Measurements from ENCODE around the gene WTIP.
"Not testable (repeated sequence)": the region's sequence is repeated elsewhere in the genome, so short reads cannot be mapped to it uniquely, and the experiment has no call there.

Gene WTIP

DNA sequence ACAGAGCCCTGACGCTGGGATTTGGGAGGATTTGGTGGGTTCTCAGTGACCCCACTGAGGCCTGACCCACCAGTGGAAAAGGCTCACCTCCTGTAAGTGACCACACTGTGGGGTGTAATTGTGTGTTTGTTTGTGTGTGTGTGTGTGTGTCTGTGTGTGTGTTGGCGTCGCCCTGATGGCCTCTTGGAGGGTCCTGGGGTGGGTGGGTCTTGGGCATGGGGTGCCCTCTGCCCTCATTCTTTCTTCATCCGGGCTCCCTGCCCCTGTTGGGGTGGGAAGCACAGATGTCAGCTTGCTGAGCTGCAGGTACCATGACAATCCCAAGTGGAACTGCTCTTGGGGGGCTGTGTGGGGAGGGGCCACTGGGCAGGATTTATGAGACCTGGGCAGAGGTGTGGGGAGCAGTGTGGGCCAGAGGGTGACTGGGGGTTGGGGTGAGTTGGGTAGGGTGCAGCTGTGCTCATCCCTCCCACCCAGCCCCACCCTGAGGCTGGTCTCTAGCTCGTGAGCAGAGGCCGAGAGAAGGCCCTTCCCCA, 22.8 kb downstream of the WTIP start:
- no peak for DNase-seq (ENCODE audit: low read depth)

DNA sequence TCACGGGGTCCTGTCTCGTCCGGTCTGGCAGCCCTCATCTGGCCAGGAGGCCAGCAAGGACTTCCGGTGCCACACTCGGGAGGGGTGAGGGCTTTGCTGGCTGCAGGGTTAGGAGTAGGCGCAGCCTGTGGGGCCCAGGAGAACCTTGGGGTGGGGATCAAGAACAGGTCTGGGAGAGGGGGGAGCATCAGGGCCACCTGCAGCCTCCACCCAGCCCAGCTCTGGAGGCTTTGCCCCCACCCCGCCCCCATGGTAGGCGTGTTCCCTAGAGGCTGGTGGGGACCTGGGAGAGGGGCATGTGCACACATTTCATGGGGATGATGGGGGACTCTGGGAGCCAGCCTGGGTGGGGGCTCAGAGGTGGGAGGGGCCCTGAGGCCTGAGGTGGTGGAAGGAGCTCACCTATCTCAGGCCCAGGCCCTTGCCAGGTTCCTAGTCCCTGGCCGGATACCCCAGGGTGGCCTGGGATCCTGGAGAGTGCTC, 23.3 kb downstream of the WTIP start:
- DNase-seq (ENCODE audit: low read depth): no peak

DNA sequence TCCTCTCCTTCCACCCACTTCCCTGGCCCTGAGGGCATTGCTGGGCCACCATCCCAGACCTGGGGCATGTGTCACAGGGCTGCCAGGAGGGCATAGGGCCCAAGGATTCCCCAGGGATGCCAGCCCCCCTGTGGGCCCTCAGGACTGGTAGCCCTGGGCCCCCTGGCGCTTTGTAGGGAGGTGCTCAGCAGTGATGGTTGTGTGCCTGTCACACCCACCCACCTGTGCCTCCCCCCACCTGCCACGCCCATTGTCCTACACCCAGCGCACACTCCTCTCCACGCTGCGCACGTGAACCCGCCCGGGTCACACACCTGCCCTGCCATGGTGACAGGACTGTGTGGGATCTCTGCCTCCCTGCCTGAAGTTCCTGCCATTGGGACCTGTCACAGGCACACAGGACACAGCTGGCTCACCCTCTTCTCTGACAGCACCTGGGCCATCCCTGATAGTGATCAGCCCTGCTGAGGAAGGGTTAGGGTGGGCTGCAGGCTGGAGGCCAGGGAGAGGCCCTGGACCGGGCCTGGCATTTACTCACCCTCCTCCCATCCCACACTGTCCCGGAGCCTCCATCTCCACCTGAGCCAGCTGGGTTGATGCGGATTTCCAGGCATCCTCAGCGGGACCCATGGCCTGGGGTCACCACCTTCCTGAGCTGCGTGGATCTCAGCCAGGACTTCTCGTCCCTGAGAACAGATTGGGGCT, 23.9 kb downstream of the WTIP start:
- no peak for DNase-seq (ENCODE audit: low read depth)

DNA sequence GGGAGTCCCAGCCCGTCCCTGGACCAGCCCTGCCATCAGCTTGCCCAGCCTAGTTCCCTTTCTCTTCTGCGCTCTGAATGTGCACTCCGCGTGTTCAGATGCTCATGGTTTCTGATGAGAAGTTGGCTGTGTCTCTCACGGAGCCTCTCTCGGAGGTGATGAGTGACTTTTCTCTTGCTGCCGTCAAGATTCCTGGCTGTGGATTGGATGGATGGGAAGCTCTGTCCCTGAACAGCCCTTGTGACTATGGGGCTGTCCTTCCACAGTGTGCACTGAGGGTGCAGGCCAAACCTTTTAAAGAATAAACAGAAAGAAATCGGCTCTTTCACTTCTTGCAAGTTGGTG, 24.4 kb downstream of the WTIP start:
- DNase-seq (ENCODE audit: low read depth): no peak

DNA sequence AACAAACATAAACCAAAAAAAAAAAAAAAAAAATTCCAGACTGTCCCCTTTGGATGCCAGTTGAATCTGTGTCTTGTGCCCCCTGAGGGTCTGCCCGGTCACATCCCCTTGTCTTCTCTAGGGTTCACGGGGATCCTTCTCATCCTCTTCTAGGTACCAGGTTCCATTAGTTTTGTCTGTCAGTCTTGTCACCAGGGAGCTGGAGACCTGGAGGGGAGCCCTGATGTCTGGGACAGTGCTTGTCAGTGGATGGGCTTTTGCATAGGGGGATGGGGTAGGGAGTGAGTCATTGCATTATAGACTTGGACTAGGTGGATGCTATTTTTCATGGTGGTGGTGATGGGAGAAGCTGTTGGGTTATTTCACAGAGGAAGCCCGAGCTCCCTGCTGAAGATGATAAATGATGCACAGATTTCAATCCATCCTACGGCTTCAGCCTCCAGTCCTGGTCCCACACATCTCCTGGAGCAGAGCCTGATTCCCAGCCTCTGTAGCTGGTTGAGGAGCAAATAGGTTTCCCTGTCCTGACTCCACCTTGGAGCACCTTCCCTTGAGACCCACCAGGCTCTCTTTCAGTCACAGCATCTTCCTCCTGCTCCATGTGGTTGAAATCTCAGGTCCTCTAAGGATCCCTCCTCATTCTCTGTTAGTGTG, 26.0 kb downstream of the WTIP start:
- DNase-seq (ENCODE audit: low read depth): no peak

DNA sequence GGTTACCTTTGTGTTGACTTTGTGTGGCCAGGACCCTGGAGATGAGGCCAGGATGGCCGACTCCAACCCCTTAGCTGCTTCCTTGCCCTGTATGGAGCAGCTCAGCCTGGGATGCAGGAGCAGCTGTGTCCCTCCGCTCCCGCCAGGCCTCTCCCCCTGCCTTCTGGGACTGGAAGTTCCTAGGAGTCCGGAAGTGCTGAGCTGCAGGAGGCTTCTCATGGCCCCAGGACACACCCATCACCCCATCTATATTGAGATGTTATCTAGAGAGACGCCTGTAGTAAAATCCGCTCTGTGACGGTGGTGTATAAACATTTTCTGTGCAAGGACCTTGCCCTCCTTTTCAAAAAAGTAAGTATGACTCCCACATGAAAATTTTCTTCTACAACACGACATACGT, 27.0 kb downstream of the WTIP start:
- DNase-seq (ENCODE audit: low read depth): no peak

DNA sequence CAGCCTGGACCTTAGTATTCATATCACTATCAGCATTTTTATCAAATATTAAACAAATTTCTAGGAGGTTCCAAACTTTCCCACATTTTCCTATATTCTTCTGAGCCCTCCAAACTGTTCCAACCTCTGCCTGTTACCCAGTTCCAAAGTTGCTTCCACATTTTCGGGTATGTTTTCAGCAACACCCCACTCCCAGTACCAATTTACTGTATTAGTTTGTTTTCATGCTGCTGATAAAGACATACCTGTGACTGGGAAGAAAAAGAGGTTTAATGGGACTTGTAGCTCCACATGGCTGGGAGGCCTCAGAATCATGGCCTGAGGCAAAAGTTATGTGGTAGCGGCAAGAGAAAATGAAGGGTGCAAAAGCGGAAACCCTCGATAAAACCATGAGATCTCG, 29.3 kb downstream of the WTIP start:
- not testable (repeated sequence) for DNase-seq (ENCODE audit: low read depth)

DNA sequence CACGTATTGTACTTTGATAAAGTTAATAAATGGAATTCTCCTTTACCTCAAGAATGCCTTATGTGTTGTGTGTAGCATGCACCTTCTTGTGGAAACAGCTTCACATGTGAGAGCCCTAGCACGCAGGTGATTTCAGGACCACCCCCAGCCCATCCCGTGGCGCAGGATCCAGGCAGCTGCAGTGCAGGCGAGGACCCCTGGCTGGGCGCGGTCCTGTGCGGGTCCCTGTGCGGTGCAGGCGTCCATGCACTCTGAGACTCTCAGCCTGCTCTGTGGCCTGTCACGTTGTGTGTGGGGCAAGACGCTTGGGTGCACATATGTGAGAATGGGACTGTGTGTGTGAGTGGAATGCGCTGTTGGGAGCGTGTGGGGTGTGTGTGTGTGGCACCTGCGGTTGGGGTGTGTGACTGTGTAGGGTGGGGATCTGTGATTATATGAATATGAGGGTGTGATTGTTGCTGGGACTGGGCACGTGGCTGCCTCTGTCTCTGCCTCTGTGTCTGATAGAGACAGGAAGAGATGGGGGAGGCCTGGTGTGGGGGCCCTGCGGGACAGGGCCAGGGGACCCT, 30.8 kb downstream of the WTIP start:
- no peak for DNase-seq (ENCODE audit: low read depth)

DNA sequence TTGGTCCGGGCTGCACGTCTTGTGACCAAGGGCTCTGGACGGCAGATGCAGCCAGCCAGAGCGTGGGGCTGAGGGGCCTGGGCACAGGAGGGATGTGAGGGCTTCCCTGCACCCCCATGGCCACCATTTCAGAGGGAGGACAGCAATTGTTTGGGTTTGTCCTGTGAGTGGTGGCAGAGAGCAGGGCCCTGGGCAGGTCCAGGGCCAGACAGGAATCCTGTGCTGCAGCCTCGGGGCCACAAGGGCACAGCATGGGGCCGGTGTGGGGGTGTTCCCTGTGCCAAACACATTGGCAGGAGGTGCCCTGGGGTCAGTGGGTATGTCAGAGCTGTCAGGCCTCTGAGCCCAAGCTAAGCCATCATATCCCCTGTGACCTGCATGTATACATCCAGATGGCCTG, 32.2 kb downstream of the WTIP start:
- no peak for DNase-seq (ENCODE audit: low read depth)

DNA sequence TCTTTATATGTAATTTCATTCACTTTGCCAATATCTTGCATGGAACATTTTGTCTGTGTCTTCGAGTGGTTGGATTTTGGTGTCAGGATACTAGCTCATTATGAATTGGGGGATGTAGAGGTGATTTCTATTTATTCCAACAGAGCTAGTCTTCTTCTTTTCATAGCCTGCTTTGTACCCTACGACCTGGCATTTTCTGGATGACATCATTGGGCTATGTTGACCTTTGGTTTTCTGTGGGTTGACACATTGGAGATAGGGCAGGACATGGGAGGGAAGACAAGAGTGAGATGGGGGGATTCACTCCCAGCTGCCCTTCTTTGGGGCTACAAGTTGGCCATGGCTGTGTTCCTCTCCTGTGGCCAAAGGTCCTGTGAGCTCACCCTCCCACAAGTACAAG, 38.0 kb downstream of the WTIP start:
- DNase-seq (ENCODE audit: low read depth): no peak

DNA sequence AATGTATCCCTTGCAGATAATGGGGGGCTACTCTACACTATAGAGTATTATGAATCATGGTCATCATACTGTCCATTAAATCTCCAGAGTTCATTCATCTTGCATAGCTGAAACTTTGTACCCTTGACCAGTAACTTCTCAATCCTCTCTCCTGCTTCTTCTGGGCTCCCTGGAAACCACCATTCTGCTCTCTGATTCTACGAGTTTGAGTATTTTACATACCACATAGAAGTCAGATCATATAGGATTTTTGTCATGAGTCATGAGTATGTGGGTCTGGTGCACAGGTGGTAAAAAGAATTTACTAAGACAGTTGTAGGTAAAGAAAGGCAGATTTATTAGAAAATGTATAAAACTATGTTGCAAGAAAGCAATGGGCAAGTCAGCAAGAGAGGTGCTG, 41.9 kb downstream of the WTIP start:
- no peak for DNase-seq (ENCODE audit: low read depth)

DNA sequence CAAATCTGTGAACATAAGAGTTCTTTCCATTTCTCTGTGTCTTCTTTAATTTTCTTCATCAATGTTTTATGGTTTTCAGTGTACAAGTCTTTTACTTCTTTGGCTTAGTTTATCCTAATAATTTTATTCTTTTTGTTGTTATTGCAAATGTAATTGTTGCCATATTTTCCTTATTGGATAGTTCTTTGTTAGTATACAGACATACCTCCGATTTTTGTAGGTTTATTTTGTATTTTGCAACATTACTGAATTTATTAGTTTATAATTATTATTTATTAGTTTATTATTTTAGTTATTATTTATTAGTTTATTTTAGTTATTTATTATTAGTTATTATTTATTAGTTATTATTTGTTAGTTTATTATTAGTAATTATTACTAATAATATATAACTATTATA, 43.4 kb downstream of the WTIP start:
- DNase-seq (ENCODE audit: low read depth): no peak

DNA sequence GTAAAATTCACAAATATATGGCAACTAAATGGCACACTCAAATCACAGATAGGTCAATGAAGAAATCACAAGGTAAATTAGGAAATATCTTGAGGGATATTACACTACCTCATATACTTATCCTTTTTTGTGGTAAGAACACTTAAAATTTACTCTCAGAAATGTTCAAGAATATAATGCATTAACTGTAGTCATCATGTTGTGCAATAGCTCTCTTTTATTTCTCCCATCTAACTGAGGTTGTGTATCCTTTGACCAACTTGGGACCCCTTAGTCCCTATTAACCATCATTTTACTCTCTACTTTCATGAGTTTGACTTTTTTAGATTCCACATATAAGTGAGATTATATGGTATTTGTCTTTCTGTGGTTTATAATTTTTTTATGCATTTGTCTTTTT, 52.6 kb downstream of the WTIP start:
- no peak for DNase-seq (ENCODE audit: low read depth)

DNA sequence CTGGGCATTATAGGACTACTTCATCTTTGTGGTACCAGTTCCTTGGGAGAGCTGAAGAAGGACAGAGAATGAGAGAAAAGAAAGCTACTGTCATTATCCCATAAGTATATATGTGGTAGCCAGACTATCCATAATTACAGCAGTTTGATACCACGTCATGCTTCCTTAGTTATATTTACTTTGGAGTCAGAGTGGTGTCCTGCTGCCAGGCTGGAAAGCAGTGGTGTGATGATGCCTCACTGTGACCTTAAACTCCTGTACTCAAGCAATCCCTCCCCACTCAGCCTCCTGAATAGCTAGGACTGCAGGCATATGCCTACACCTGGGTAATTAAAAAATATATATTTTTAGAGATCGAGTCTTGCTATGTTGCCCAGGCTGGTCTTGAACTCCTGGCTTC, 57.8 kb downstream of the WTIP start:
- no peak for DNase-seq (ENCODE audit: low read depth)

DNA sequence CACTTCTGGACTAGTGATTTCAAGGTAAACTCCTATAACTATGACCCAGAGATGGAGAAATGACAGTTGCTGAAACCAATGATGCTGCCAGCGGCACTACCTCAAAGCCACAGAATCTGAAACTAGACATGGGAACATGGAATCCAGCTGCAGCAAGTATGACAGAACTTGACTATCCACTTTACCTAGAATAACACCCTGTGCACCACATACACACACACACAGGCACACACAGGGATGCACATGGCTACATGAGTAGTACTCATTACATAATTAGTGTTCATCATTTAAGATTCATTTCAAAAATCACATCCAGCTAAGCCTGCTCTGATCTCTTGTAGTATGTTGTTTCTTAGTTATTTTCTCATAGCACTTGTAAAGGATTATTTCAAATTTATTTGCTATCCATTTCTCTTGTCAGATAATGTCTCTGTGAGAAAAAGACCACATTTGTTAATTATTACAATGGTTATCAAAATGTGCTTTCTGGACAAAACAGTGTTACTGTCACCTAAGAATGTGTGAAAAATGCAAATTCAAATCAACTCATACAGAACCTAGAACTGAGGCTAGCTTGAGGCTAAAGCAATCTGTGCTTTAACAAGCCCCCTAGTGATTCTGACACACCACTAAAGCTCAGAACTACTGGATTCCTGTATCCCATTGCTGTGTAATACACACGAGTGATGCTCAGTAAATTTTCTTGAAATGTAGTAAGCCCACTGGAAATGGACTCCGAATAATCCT, 59.4 kb downstream of the WTIP start:
- no peak for DNase-seq (ENCODE audit: low read depth)

DNA sequence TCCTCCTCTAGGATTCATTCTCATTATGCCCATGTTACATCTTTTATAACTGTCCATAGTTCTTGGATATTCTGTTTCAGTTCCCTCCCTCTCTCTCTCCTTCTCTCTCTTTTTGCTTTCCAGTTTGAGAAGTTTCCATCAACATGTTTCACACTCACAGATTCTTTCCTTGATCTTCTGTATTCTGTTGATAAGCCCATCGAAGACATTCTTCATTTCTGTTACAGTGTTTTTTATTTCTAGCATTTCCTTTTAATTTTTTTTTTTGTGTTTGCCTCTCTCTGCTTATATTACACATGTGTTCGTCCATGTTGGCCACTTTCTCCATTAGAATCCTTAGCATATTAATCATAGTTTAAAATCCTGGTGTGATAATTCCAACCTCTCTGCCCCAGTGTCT, 68.3 kb downstream of the WTIP start:
- DNase-seq (ENCODE audit: low read depth): no peak

DNA sequence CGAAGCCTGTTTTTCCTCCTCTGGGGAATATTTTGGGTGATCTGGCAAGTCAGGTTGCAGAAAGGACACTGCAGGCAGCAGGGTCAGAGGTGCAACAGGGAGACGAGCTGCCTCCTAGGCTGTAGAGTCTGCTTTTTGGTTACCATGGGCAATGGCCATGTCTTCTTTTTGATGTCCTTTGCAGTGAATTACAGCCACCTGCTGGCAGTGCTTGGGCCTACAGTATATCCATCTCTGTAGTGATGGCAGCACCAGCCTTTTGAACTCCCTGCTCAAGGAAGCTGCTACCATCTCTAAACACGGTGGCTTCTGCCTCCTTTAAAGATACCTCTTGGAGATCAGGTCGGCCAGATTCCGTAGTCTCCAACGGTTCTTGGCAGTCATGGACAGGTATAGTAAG, 73.9 kb downstream of the WTIP start:
- DNase-seq (ENCODE audit: low read depth): no peak

DNA sequence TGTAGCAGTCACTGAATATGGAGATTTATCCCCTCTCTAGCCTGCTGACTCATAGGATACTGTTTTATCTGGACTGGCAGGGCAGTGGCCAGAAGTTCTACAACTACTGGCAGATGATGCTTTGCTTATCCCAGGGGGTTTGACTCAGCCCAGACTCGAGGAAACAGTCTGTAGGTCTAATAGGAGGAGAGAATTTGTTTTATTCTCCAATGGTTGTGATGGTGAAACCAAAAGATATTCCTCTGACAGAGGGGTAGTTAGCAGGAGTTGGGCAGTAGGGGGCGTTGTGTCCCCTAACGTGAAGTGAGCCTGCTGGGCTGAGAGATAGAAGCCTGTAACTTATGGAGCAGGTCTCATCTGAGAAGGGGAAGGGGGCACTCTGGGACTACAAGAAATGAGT, 74.9 kb downstream of the WTIP start:
- no peak for DNase-seq (ENCODE audit: low read depth)

DNA sequence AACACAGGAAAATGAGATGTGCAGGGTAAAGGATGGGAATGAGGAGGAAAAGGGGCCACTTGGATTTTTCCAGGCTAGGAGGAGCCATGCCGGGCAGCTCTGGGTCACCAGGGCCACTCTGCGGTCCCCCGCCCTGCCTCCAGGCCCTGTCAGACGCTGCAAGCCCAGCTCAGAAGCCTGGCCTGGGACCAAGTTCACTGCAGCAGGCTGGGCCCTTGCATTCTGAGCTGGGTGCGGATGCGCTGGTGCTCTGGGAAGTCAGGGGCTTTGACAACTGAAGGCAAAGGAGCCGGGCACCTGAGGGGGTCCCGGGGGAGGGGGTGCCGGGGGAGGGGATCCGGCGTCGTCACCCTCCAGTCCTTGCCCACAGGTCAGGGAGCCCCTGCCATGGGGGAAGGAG, 77.5 kb downstream of the WTIP start:
- no peak for DNase-seq (ENCODE audit: low read depth)

DNA sequence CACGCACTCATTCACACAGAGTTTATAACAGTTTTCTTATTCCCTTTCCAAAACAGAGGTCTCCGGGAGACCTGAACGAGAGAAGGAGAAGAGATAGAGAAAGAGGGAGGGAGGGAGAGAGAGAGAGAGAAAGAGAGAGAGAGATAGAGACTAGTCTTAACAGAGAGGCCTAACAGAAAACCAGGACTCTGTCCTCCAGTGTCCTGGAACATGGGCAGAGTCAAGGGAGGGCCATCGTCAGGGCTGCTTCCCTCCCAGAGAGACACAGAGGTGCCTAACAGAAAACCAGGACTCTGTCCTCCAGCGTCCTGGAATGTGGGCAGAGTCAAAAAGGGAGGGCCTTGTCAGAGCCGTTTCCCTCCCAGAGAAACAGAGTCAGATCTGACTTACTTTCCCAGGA, 78.7 kb downstream of the WTIP start:
- no peak for DNase-seq (ENCODE audit: low read depth)

Data from stimulated activated CD8-positive, alpha-beta memory T cell treated with anti-CD3 and anti-CD28 coated beads, Interleukin-12 subunit alpha, Interleukin-12 subunit beta, amount 100 ng/mL, for 4 hours (primary cell).